Measurements from ENCODE around the gene ENTPD6.

ENTPD6 gene

DNA sequence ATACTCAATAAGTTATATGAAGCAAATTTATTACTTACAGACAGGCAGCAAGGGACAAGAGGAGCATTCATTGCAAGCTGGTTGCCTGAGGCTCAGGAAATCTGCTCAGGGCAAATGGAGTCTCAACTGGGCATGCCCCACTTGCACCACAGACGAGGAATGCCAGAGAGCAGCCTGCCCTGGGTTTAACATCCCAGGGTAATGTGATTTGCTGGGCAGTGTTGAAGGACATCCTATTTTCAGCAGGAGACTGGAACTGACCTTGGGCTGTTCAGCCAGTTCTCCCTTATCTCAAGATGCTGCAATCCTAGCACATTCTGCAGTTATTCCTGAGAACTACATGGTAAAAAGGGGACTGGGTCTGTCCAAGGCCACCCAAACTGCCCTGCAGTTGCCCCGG, 3.8 kb upstream of the ENTPD6 start:
- H3K27me3 ChIP-seq (ENCODE audit: insufficient read depth, low read depth, severe bottlenecking) = no peaks in the 10 kb centered on the region
- no peak overlapping the region for H3K4me3 ChIP-seq (ENCODE audit: low read depth, low read length)
- peaks cover 7% of the 10 kb centered on the region for H3K9me3 ChIP-seq (ENCODE audit: severe bottlenecking)
- TF ChIP-seq, protein P1, sequence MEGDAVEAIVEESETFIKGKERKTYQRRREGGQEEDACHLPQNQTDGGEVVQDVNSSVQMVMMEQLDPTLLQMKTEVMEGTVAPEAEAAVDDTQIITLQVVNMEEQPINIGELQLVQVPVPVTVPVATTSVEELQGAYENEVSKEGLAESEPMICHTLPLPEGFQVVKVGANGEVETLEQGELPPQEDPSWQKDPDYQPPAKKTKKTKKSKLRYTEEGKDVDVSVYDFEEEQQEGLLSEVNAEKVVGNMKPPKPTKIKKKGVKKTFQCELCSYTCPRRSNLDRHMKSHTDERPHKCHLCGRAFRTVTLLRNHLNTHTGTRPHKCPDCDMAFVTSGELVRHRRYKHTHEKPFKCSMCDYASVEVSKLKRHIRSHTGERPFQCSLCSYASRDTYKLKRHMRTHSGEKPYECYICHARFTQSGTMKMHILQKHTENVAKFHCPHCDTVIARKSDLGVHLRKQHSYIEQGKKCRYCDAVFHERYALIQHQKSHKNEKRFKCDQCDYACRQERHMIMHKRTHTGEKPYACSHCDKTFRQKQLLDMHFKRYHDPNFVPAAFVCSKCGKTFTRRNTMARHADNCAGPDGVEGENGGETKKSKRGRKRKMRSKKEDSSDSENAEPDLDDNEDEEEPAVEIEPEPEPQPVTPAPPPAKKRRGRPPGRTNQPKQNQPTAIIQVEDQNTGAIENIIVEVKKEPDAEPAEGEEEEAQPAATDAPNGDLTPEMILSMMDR (IDR thresholded peaks at IDR 0.05; ENCODE audit: low read depth, low read length) = no peak
- no peak for DNase-seq
- H3K27ac ChIP-seq = no peak overlapping the region
- H3K36me3 ChIP-seq = no peaks in the 10 kb centered on the region

DNA sequence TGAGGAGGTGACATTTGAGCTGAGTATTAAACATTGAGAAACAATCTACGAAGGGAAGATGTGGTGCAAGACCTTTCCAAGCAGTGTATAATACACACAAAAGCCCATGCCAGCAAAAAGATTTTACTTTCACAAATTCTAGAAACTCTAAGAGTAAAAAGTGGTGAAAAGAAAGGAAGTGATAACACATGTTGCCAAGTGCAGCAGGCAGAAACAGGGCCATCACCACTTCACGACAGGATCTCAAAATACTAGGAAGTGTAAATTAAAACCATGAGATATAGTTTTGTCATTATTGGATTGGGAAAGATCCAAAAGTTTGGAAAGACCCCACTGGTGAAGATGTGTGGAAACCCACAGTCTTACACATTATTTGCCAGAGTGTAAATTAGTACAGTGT, 1.7 kb upstream of the ENTPD6 start:
- TF ChIP-seq, protein P1 (IDR thresholded peaks at IDR 0.05; ENCODE audit: low read depth, low read length) = no peak
- H3K36me3 ChIP-seq = peaks cover 9% of the 10 kb centered on the region
- no peaks in the 10 kb centered on the region for H3K27me3 ChIP-seq (ENCODE audit: insufficient read depth, low read depth, severe bottlenecking)
- no peak overlapping the region for H3K27ac ChIP-seq
- no peaks in the 10 kb centered on the region for H3K9me3 ChIP-seq (ENCODE audit: severe bottlenecking)
- no peak for DNase-seq
- no peak overlapping the region for H3K4me3 ChIP-seq (ENCODE audit: low read depth, low read length)

DNA sequence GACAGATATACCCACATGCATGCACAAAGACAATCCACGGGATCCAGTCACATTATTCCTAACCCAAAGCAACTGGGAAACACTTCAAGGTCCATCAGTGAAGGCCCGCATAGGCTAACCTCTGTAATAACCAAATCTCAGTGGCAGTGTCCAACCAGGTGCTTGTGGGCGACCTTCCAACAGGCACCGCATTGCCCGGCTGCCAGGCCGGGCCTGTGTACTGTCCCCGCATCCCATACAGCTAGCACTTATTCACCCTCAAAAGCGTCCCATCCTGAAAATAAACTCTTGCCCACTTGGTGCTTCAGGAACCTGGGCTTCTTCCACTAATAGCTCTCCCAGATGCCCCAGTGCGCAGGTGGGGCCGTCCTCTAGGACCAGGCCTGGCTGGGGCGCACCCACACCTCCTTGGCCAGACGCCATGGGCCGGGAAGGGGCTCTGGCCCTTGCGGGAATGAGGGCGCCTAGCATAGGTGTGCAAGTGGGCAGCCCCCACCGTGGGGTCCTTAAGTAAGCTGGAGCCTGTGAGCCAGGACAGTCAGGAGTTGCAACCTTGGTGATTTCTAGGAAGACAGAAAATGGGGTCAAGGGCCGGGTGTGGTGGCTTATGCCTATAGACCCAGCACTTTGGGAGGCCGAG, 1.1 kb upstream of the ENTPD6 start:
- Histone ChIP-seq H3K36me3 (peaks cover 9% of the 10 kb centered on the region), H3K27me3 (ENCODE audit: insufficient read depth, low read depth, severe bottlenecking) (no peaks in the 10 kb centered on the region), H3K27ac (no peak overlapping the region), H3K4me3 (ENCODE audit: low read depth, low read length) (no peak overlapping the region), H3K9me3 (ENCODE audit: severe bottlenecking) (no peaks in the 10 kb centered on the region)
- TF ChIP-seq, protein P1 (IDR thresholded peaks at IDR 0.05; ENCODE audit: low read depth, low read length) = no peak
- DNase-seq = no peak

DNA sequence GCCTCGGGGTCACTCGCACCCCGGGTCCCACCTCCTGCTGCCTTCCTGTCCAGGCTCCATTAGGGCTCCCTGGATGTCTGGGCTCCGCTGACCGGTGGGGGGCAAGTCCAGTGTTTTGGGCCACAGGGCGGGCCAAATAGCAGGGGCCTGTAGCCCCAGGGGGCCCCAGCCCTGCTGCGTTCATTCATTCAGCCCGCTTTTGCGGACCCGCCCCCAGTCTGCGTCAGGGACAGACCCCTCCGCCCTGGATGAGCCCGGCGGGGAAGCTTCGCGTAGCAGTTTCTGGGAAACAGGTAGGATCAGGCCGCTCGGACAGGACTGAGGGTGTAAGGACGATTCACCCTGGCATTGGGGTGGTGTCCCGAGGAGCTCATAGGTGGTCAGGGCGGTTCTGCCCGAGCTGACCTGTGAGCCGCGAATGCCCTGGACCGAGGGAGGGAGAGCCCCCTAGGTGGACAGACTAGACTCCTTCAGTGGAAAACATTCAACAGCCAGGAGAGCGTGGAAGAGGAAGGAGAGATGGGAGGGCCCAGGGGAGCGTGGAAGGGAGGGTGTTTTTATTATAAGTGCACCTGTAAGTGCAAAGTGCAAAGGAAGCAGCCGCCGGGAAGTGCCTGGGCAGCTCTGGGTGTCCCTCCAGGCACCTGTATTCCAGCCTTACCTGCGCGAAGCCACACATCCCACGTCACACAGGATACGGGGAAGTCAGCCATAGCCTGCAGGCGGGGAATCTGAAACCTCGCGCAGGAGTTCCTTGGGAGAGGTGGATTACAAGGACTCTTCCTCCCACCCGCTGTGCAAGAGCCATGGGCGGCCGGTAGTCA, 662 bp downstream of the ENTPD6 start:
- TF ChIP-seq, protein P1 (IDR thresholded peaks at IDR 0.05; ENCODE audit: low read depth, low read length) = no peak
- H3K27ac ChIP-seq = peak overlapping the region; percentile 92
- no peaks in the 10 kb centered on the region for H3K27me3 ChIP-seq (ENCODE audit: insufficient read depth, low read depth, severe bottlenecking)
- DNase-seq = peak; percentile 55
- peaks cover 9% of the 10 kb centered on the region for H3K36me3 ChIP-seq
- H3K4me3 ChIP-seq (ENCODE audit: low read depth, low read length) = peak overlapping the region; percentile 90
- H3K9me3 ChIP-seq (ENCODE audit: severe bottlenecking) = no peaks in the 10 kb centered on the region

DNA sequence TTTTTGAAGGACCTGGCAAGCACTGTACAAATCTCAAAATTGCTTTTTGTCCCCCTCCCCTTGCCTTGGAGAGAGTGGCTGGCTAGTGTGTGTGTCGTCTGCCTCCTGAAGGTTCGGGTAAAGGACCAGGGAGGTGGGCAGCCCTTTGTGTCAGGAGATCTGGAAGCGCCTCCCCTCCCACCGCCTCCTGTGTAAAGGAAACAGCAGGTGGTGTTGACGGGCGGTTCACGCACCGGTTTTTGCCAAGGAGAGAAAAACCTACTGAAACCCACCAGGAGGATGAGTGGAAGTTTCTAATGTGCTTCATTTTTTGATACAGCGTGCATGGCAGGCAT, 1.2 kb downstream of the ENTPD6 start:
- DNase-seq = peak; percentile 41
- peaks cover 9% of the 10 kb centered on the region for H3K36me3 ChIP-seq
- no peaks in the 10 kb centered on the region for H3K27me3 ChIP-seq (ENCODE audit: insufficient read depth, low read depth, severe bottlenecking)
- H3K27ac ChIP-seq = peak overlapping the region; percentile 92; the same call in 1 of the 2 replicates
- H3K4me3 ChIP-seq (ENCODE audit: low read depth, low read length) = peak overlapping the region; percentile 90
- H3K9me3 ChIP-seq (ENCODE audit: severe bottlenecking) = no peaks in the 10 kb centered on the region
- TF ChIP-seq, protein P1 (IDR thresholded peaks at IDR 0.05; ENCODE audit: low read depth, low read length) = no peak

Measured in WERI-Rb-1 (cell line).